Pancreas (tissue), 10 donors: Measurements from ENCODE around the gene CBY1. TPM values are rescaled to one million over a fixed set of nuclear protein-coding genes. Genes with fewer than 3 reads are reported as not detected.

Experiments
- ATAC-seq, 4 donors: fragments of 200-7000 bp; cut with Tn5 transposase; one replicate each; pipeline versions ENCODE4 v1.8.0 to v1.9.1; 2020; ENCODE audit warnings: mild to moderate bottlenecking in 4 of 4, moderate library complexity in 4 of 4
- DNase-seq, 6 donors: peaks; one replicate each; pipeline ENCODE4 v3.0.0-alpha.2; 2020
- FAIRE-seq: peaks from 2 replicates; lab custom pipeline; 2012; peaks lifted over from hg19 to GRCh38; lab: Jason Lieb, UNC
- H3K27ac ChIP-seq, 4 donors: fragments of 200-600 bp; sonication (generic); 1 replicate in 3 of 4; 2 replicates in 1 of 4; pipeline versions ENCODE4 v1.5.0 to v1.8.0; 2020
- H3K27me3 ChIP-seq, 4 donors: fragments of 200-600 bp; one replicate each; pipeline ENCODE4 v1.8.0; 2021
- H3K36me3 ChIP-seq, 3 donors: fragments of 200-600 bp; sonication (generic) in 1 of 3; one replicate each; pipeline versions ENCODE4 v1.5.0 to v1.8.0; 2020 to 2021
- H3K4me1 ChIP-seq, 3 donors: fragments of 200-600 bp; one replicate each; pipeline ENCODE4 v1.8.0; 2021
- H3K4me3 ChIP-seq, 4 donors: fragments of 200-600 bp; sonication (generic) in 2 of 4; one replicate each; pipeline versions ENCODE4 v1.5.0 to v1.8.0; 2020 to 2021
- H3K9me3 ChIP-seq, 4 donors: fragments of 200-600 bp; one replicate each; pipeline ENCODE4 v1.8.0; 2021
- WGBS, 2 donors: extraction: QIAGEN DNeasy Blood & Tissue Kit; methylation state at CpG; one replicate each; pipeline ENCODE4 v1.1.7; 2013; 5-methylcytosine and 5-hydroxymethylcytosine counted together
- intact Hi-C, 3 donors: fragments of 100-400 bp; cut with DNase I; formaldehyde crosslinking; loops; one replicate each; pipeline versions ENCODE4 v1.11.1 to v1.14.2; 2022
- polyA plus RNA-seq, 2 donors: library from polyadenylated mRNA; stranded (reverse); fragments of 200-250 nt; gene quantifications; one replicate each; pipeline ENCODE4 v1.2.3, GENCODE V29; 2013
- total RNA-seq, 6 donors: library from RNA; stranded (reverse); fragmentation: NEBNext Ultra II Directional in 4 of 6; extraction: Animal tissue kit (Norgen Biotek cat#: 25700) in 4 of 6; gene quantifications; one replicate each; pipeline versions ENCODE4 v1.2.1 to v1.2.4, GENCODE V29; 2021 to 2023
- TF ChIP-seq, protein P1 (sequence below), 4 donors: fragments of 200-600 bp; sonication (generic) in 3 of 4; IDR thresholded peaks; one replicate each; pipeline versions ENCODE4 v1.5.0 to v1.8.0; 2021; ENCODE audit warnings: antibody characterized with exemption in 4 of 4
- donor health status: healthy with polysubstance abuse.
- donor health status: DM: no; HTN: no; CAD: no; lungs with moderate emphysema.
- donor health status: DM: no; HTN: no; CAD: no.
- donor health status: control.
- donor health status: control.
- donor health status: Bipolar disorder and iron deficiency.
- donor health status: DM: yes; HTN: yes; CAD: no.
- donor health status: DM: no; HTN: no; CAD: no.
- donor health status: DM: no; HTN: no; CAD: no.
- donor health status: DM: yes; HTN: yes; CAD: no.

Gene CBY1
- total and polyA plus RNA-seq, 8 donors: 15.3 to 37.1 (median 19.2) TPM

DNA sequence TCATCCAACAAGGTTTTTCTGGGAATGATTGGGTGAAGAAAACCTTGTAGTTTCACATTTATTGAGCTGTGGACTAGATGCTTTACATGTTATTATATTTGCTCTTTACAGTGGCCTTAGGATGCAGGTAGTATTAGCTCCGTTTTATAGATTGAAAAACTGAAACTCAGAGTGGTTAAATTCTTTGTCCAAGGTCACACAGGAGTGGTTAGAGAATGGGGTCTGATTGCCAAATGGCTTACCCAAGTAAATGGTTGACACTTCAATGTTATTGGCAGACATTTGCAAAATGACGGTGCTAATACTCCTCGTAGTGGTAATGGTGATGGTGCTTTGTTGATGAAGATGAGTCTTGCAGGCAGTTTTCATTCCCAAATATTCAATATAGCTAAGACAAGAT is 51.5 kb downstream of the CBY1 start:
- TF ChIP-seq, protein P1, sequence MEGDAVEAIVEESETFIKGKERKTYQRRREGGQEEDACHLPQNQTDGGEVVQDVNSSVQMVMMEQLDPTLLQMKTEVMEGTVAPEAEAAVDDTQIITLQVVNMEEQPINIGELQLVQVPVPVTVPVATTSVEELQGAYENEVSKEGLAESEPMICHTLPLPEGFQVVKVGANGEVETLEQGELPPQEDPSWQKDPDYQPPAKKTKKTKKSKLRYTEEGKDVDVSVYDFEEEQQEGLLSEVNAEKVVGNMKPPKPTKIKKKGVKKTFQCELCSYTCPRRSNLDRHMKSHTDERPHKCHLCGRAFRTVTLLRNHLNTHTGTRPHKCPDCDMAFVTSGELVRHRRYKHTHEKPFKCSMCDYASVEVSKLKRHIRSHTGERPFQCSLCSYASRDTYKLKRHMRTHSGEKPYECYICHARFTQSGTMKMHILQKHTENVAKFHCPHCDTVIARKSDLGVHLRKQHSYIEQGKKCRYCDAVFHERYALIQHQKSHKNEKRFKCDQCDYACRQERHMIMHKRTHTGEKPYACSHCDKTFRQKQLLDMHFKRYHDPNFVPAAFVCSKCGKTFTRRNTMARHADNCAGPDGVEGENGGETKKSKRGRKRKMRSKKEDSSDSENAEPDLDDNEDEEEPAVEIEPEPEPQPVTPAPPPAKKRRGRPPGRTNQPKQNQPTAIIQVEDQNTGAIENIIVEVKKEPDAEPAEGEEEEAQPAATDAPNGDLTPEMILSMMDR (IDR thresholded peaks at IDR 0.05): no peak
- 27 to 34% methylated on average over 3 of the region's 3 CpGs for WGBS, 2 donors
- H3K27me3 ChIP-seq: no peaks in the 10 kb centered on the region
- no peaks in the 10 kb centered on the region for H3K36me3 ChIP-seq
- DNase-seq (no peak), FAIRE-seq (no peak), ATAC-seq (no peak)
- no peak overlapping the region for H3K27ac ChIP-seq
- peak overlapping the region in 2 of 4 donors; percentile 88 to 99 for H3K4me3 ChIP-seq
- intact Hi-C loops: no loop called here
- H3K4me1 ChIP-seq: peaks cover 18 to 29% (median 27%) of the 10 kb centered on the region in 3 donors
- H3K9me3 ChIP-seq: no peaks in the 10 kb centered on the region

DNA sequence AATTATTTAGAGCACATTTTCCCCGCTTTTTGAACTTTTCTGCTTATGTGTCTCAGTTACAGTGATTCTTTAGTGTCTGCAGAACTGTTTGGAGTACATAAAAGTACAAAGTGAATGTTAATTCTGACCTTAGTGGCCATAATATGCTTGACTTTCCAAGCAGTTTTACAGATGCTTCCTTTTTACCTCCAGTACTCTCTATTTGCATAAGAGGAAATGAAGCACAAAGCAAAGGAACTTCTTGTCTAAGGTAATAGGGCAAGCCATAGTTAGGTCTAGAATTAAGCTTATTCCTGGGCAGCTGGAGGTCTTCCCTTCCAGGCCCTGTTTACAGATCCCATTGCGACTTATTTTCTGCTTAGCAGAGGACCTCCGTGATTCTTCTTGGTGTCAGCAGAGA is 52.9 kb downstream of the CBY1 start:
- ATAC-seq: no peak
- intact Hi-C loops: no loop called here

DNA sequence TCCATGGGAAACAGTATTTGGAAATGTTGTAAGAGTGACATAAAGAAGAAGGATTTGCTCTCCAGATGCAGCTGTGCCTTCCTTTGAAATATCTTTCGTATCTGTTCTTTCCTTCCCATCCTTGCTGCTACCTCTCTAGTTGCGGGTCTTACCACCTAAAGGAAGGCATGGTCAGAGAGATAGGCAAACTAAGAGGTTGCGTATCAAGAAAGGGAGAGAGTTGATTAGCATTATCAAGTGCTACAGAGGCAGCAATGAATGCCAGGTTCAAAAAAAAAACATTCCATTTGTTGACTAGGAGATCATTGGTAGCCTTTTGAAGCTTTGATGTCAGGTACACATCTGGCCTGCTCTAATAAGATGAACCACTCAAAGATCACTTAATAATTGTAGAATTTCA is 53.9 kb downstream of the CBY1 start:
- TF ChIP-seq, protein P1 (IDR thresholded peaks at IDR 0.05): no peak
- DNase-seq (no peak), ATAC-seq (no peak), FAIRE-seq (no peak)
- H3K36me3 ChIP-seq: no peaks in the 10 kb centered on the region
- H3K27me3 ChIP-seq: no peaks in the 10 kb centered on the region
- H3K27ac ChIP-seq: no peak overlapping the region
- intact Hi-C loops: no loop called here
- WGBS, 2 donors: 71 to 75% methylated on average over 3 of the region's 3 CpGs
- H3K9me3 ChIP-seq: no peaks in the 10 kb centered on the region
- H3K4me1 ChIP-seq: peaks cover 12 to 23% (median 19%) of the 10 kb centered on the region in 3 donors
- H3K4me3 ChIP-seq: no peak overlapping the region

More for the DNA sequence above, 52.9 kb downstream of the CBY1 start:
- DNase-seq: no peak
- H3K4me3 ChIP-seq: no peak overlapping the region
- FAIRE-seq: no peak
- TF ChIP-seq, protein P1 (IDR thresholded peaks at IDR 0.05): no peak
- no peaks in the 10 kb centered on the region for H3K36me3 ChIP-seq
- 83 to 86% methylated on average over 3 of the region's 3 CpGs for WGBS, 2 donors
- H3K4me1 ChIP-seq: peaks cover 17 to 29% (median 26%) of the 10 kb centered on the region in 3 donors
- H3K9me3 ChIP-seq: no peaks in the 10 kb centered on the region
- no peak overlapping the region for H3K27ac ChIP-seq
- H3K27me3 ChIP-seq: no peaks in the 10 kb centered on the region

DNA sequence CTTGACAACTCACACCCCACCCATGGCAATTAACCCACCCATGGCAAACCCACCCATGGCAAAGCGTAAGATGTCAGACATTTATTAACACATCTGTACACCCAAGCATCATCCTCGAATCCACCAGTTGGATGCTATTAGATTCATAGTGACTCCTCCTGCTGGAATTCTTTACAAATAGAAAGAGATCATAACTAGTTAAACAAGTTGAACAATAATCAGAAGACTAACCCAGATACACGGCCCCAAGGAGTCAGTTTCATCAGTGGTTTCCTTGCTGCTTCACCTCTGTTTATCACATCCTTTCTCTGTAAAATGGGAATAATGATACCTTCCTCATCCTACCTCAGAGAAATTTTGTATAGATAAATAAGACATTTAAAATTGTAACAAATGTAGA is 54.4 kb downstream of the CBY1 start:
- ATAC-seq (no peak), DNase-seq (no peak), FAIRE-seq (no peak)
- Histone ChIP-seq H3K27ac (no peak overlapping the region), H3K4me1 (peaks cover 12 to 23% (median 19%) of the 10 kb centered on the region in 3 donors), H3K27me3 (no peaks in the 10 kb centered on the region), H3K36me3 (peaks cover 0 to under 1% (median 0%) of the 10 kb centered on the region in 3 donors), H3K9me3 (no peaks in the 10 kb centered on the region), H3K4me3 (no peak overlapping the region)
- TF ChIP-seq, protein P1 (IDR thresholded peaks at IDR 0.05): no peak
- 60 to 64% methylated on average over 3 of the region's 3 CpGs for WGBS, 2 donors
- intact Hi-C loops: no loop called here

DNA sequence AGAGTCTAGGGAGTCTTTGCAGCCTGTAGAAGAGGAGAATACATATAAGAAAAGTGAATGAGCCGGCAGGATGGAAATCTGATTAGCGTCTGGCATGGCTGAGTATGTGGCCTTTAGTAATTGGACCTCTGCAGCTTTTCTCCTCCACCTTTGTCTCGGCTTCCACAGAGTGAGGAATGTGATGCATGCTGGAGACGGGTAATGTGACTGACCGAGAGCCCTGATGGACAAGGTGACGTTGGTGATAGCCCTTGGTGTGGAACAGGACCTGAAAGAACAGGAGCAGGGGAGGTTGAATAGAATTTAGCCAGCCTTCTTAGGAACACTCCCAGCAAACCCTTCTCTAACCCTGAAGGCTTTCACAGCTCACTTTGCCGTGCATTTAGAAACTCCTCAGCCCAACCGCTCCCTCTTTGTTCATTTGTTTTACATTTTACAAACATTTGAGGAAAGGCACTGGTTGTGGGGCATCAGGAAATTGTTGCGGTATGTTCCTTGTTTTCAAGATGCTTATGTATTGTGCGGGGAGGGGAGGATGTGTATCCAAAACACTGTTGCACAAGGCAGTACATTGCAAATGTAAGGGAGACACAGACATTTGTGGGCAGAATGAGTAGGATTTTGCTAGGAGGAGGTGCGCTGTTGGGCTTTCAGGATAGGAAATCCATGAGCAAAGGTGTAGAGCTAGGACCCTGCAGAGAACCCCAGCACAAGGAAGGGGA is 56.2 kb downstream of the CBY1 start:
- TF ChIP-seq, protein P1 (IDR thresholded peaks at IDR 0.05): no peak
- intact Hi-C loops: no loop called here
- no peak overlapping the region for H3K4me3 ChIP-seq
- DNase-seq (no peak), ATAC-seq (no peak), FAIRE-seq (no peak)
- peaks cover 5 to 15% (median 11%) of the 10 kb centered on the region in 3 donors for H3K4me1 ChIP-seq
- peaks cover 0 to 15% (median 5%) of the 10 kb centered on the region in 3 donors for H3K36me3 ChIP-seq
- H3K27ac ChIP-seq: no peak overlapping the region
- no peaks in the 10 kb centered on the region for H3K27me3 ChIP-seq
- 86 to 87% methylated on average over 11 of the region's 11 CpGs for WGBS, 2 donors
- H3K9me3 ChIP-seq: no peaks in the 10 kb centered on the region
